ENCODE measurements around the gene KPNA3. TPM values are rescaled to one million over a fixed set of nuclear protein-coding genes. Genes with fewer than 3 reads are reported as not detected.

KPNA3 gene, protein sequence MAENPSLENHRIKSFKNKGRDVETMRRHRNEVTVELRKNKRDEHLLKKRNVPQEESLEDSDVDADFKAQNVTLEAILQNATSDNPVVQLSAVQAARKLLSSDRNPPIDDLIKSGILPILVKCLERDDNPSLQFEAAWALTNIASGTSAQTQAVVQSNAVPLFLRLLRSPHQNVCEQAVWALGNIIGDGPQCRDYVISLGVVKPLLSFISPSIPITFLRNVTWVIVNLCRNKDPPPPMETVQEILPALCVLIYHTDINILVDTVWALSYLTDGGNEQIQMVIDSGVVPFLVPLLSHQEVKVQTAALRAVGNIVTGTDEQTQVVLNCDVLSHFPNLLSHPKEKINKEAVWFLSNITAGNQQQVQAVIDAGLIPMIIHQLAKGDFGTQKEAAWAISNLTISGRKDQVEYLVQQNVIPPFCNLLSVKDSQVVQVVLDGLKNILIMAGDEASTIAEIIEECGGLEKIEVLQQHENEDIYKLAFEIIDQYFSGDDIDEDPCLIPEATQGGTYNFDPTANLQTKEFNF
- 29.7 and 41.5 TPM in 2 replicates for total RNA-seq

DNA sequence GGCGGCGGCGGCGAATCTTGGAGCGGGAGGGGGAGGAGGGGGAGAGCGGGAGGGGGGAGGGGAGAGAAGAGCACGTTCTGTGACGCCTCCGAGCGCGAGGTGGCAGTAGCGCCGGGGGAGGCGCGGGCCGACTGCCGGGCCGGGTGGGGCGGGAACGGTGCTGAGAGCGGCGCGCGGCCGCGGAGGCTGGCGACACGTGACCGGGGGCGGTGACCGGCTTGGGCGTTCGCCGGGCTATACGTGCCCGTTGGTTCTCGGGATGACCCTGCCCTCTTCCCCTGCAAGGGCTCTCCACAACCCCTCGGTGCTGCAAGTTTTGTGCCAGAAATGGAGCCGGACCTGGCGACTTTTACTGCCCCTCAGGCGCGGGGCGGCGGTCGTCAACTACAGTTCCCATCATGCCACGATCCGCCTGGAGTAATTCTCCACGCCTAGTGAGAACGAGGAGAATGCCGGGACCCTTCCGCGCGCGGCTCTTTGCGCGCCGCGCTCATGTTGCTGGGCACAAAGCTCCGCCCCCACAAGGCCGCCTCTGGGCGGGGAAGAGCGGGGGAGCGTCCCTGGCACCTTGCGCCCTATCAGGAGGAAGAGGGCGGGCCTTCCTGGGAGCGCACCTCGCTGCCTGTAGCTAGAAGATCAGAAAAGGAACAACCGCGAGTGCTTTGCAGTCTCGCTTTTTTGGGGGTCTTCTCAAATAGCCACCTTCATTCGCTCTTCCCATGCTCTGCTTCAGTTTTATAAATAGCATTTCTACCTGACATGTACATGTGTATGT is at the start of gene KPNA3:
Gene KPNA3 (minus strand): TSS at position 133 of the 775 bp plus-strand sequence. CDS start 176 bp downstream, outside the sequence.

GRCh38 chr13:49690995-49691784 is 101.3 kb downstream of the KPNA3 start, which contains the start of gene EBPL:
Gene EBPL, minus strand, starts transcription at chr13:49691486. Its CDS starts 62 bp downstream, at chr13:49691424.

Other genes starting within 250 kb of the KPNA3 start
- gene RCBTB1, start 207.1 kb downstream of the KPNA3 start, total RNA-seq, result 13.0 and 18.3 TPM in 2 replicates
- gene ARL11, start 164.2 kb downstream of the KPNA3 start, total RNA-seq, result not detected in 2 replicates
- 96.3 and 147 TPM in 2 replicates for gene EBPL, start 101.2 kb downstream of the KPNA3 start, total RNA-seq
- 7.8 and 8.4 TPM in 2 replicates for gene SPRYD7, start 143.7 kb upstream of the KPNA3 start, total RNA-seq
- gene TRIM13, start 204.4 kb upstream of the KPNA3 start, total RNA-seq, result 13.3 and 19.3 TPM in 2 replicates
- 1.1 and 1.4 TPM in 2 replicates for gene KCNRG, start 222.8 kb upstream of the KPNA3 start, total RNA-seq